ENCODE data around the gene SYNPR.

GRCh38 chr3:63477494-63478129 is 199.5 kb downstream of the SYNPR start:
- TF ChIP-seq POLR2A (IDR thresholded peaks at IDR 0.05; ENCODE audit: low read length) (no peak), GATA1 (IDR thresholded peaks at IDR 0.05; ENCODE audit: low read depth, low read length) (no peak)

Data from erythroblast (primary cell).